GM12878 (cell line): ENCODE measurements around the gene PTPRN2.

ENCODE experiments used
- EZH2 ChIP-seq: IDR thresholded peaks from 2 replicates; pipeline ENCODE4 v1.6.1; 2012; ENCODE audit warnings: low read depth, mild to moderate bottlenecking, control low read depth, inconsistent platforms, low read length, borderline replicate concordance; ENCODE audit not compliant: control insufficient read depth
- MEF2B ChIP-seq: fragments of 450-650 bp; IDR thresholded peaks from 2 replicates; pipeline ENCODE4 v1.6.1; 2018; ENCODE audit warnings: mild to moderate bottlenecking, moderate library complexity; ENCODE audit not compliant: partially characterized antibody, poor library complexity, severe bottlenecking
- MYC ChIP-seq: IDR thresholded peaks from 2 replicates; pipeline ENCODE4 v1.6.1; 2011; ENCODE audit warnings: mild to moderate bottlenecking, low read length, moderate library complexity, inconsistent platforms; ENCODE audit not compliant: insufficient read depth, insufficient replicate concordance, insufficient read length, severe bottlenecking
- NFIC ChIP-seq: IDR thresholded peaks from 2 replicates; pipeline ENCODE4 v1.6.1; 2012; ENCODE audit warnings: low read depth, mild to moderate bottlenecking, inconsistent platforms, low read length, moderate library complexity
- POLR2A ChIP-seq: IDR thresholded peaks from 2 replicates; pipeline ENCODE4 v1.6.1; 2011; ENCODE audit warnings: low read depth, mild to moderate bottlenecking, low read length
- POLR2AphosphoS5 ChIP-seq: IDR thresholded peaks from 2 replicates; pipeline ENCODE4 v1.6.1; 2011; ENCODE audit warnings: mild to moderate bottlenecking, low read length, inconsistent platforms
- RELA ChIP-seq: fragments of 450-650 bp; IDR thresholded peaks from 2 replicates; pipeline ENCODE4 v1.8.0; 2014; ENCODE audit warnings: borderline replicate concordance; ENCODE audit not compliant: partially characterized antibody
- SMC3 ChIP-seq: IDR thresholded peaks from 2 replicates; pipeline ENCODE4 v1.6.1; 2011; ENCODE audit warnings: low read length, improper control_type of control experiment, borderline replicate concordance
- SREBF2 ChIP-seq: IDR thresholded peaks from 2 replicates; pipeline ENCODE4 v1.6.1; 2012; ENCODE audit warnings: mild to moderate bottlenecking, low read length
- USF2 ChIP-seq: IDR thresholded peaks from 2 replicates; pipeline ENCODE4 v1.6.1; 2011; ENCODE audit warnings: low read depth, low read length, improper control_type of control experiment, borderline replicate concordance
- TF ChIP-seq, protein P1 (sequence below), 3 experiments: IDR thresholded peaks in 2 of 3; conservative IDR thresholded peaks in 1 of 3; 2 replicates each; pipeline ENCODE4 v1.5.1; 2011; ENCODE audit warnings: low read depth in 3 of 3, low read length in 3 of 3, mild to moderate bottlenecking in 3 of 3, control low read depth in 2 of 3, moderate library complexity in 2 of 3, inconsistent platforms in 1 of 3, mixed read lengths in 1 of 3; ENCODE audit not compliant: control insufficient read depth in 2 of 3, insufficient read depth in 1 of 3; ENCODE audit errors: extremely low read depth in 1 of 3

GRCh38 chr7:158446706-158447105 lies 140.9 kb downstream of the PTPRN2 start:
- no peak for TF ChIP-seq POLR2A
- no peak for TF ChIP-seq NFIC
- TF ChIP-seq POLR2AphosphoS5 = no peak
- TF ChIP-seq MEF2B = no peak
- TF ChIP-seq SMC3 = no peak
- no peak for TF ChIP-seq RELA
- no peak for TF ChIP-seq EZH2
- TF ChIP-seq SREBF2 = no peak
- TF ChIP-seq USF2 = no peak
- TF ChIP-seq, protein P1, sequence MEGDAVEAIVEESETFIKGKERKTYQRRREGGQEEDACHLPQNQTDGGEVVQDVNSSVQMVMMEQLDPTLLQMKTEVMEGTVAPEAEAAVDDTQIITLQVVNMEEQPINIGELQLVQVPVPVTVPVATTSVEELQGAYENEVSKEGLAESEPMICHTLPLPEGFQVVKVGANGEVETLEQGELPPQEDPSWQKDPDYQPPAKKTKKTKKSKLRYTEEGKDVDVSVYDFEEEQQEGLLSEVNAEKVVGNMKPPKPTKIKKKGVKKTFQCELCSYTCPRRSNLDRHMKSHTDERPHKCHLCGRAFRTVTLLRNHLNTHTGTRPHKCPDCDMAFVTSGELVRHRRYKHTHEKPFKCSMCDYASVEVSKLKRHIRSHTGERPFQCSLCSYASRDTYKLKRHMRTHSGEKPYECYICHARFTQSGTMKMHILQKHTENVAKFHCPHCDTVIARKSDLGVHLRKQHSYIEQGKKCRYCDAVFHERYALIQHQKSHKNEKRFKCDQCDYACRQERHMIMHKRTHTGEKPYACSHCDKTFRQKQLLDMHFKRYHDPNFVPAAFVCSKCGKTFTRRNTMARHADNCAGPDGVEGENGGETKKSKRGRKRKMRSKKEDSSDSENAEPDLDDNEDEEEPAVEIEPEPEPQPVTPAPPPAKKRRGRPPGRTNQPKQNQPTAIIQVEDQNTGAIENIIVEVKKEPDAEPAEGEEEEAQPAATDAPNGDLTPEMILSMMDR (IDR thresholded peaks at IDR 0.05 in 2 of 3, conservative IDR thresholded peaks at IDR 0.05 in 1 of 3; ENCODE audit: control insufficient read depth in 2 of 3, extremely low read depth in 1 of 3, insufficient read depth in 1 of 3, low read depth in 3 of 3, low read length in 3 of 3) = no peak
- TF ChIP-seq MYC = no peak
